Right lobe of liver (tissue), 6 donors: ENCODE data around the gene PRKCB. TPM values are rescaled to one million over a fixed set of nuclear protein-coding genes. Genes with fewer than 3 reads are reported as not detected.
A peak's percentile ranks its signal among the peaks of the same experiment; 100 is the strongest.

Source experiments
- ATAC-seq, 4 donors: fragments of 200-7000 bp; cut with Tn5 transposase; one replicate each; pipeline ENCODE4 v1.9.1; 2020; ENCODE audit warnings: mild to moderate bottlenecking in 4 of 4, moderate library complexity in 4 of 4
- DNase-seq, 3 donors: peaks; one replicate each; pipeline ENCODE4 v3.0.0-alpha.2; 2020
- H3K27ac ChIP-seq, 3 donors: fragments of 200-600 bp; one replicate each; pipeline ENCODE4 v1.8.0; 2022
- H3K27me3 ChIP-seq, 2 donors: fragments of 200-600 bp; one replicate each; pipeline ENCODE4 v1.8.0; 2022
- H3K36me3 ChIP-seq, 4 donors: fragments of 200-600 bp; sonication (generic) in 1 of 4; one replicate each; pipeline versions ENCODE4 v1.5.1 to v1.8.0; 2017 to 2022; ENCODE audit warnings: control low read depth in 1 of 4
- H3K4me1 ChIP-seq, 4 donors: fragments of 200-600 bp; sonication (generic) in 1 of 4; one replicate each; pipeline versions ENCODE4 v1.5.1 to v1.8.0; 2017 to 2022; ENCODE audit warnings: control low read depth in 1 of 4
- H3K4me3 ChIP-seq, 3 donors: fragments of 200-600 bp; one replicate each; pipeline ENCODE4 v1.8.0; 2022
- H3K9me3 ChIP-seq, 4 donors: fragments of 200-600 bp; sonication (generic) in 1 of 4; one replicate each; pipeline versions ENCODE4 v1.5.1 to v1.8.0; 2017 to 2022; ENCODE audit warnings: control low read depth in 1 of 4
- CTCF ChIP-seq, 4 donors: fragments of 200-600 bp in 3 of 4; fragments of 450-650 bp in 1 of 4; IDR thresholded peaks; one replicate each; pipeline versions ENCODE4 v1.5.1 to v1.8.0; 2016 to 2022; ENCODE audit warnings: antibody characterized with exemption in 4 of 4, mild to moderate bottlenecking in 2 of 4
- POLR2A ChIP-seq: fragments of 450-650 bp; IDR thresholded peaks from one replicate; pipeline ENCODE4 v1.6.1; 2017; ENCODE audit warnings: antibody characterized with exemption, mild to moderate bottlenecking
- WGBS: methylation state at CpG from one replicate; pipeline ENCODE4 v1.1.6; 2018; ENCODE audit warnings: low coverage, low lambda C conversion rate; ENCODE audit not compliant: insufficient coverage; ENCODE audit errors: missing lambda C conversion rate; 5-methylcytosine and 5-hydroxymethylcytosine counted together
- intact Hi-C, 2 donors: fragments of 100-400 bp; cut with DNase I; formaldehyde crosslinking; loops; one replicate each; pipeline versions ENCODE4 v1.11.2 to v1.14.1; 2022
- total RNA-seq, 6 experiments: library from RNA; depleted of rRNA in 2 of 6; stranded (reverse); fragments of >200 nt in 2 of 6; fragmentation: NEBNext Ultra II Directional in 3 of 6; extraction: Animal tissue kit (Norgen Biotek cat#: 25700) in 3 of 6; gene quantifications; one replicate each; pipeline versions ENCODE4 v1.1.0 to v1.2.4, GENCODE V29; 2016 to 2023
- donor health status: DM: no; HTN: yes; CAD: no.
- donor health status: DM: no; HTN: no; CAD: no.
- donor health status: DM: no; HTN: no; CAD: no.
- donor health status: DM: no; HTN: yes; CAD: no.
- donor health status: DM: no; HTN: yes; CAD: no.

PRKCB gene
- total RNA-seq, 6 experiments from 2014 or later: 1.7 to 8.1 (median 3.5) TPM

- Histone ChIP-seq H3K36me3 (no peaks in the 10 kb centered on the region), H3K27me3 (no peaks in the 10 kb centered on the region), H3K4me1 (no peaks in the 10 kb centered on the region), H3K27ac (no peak overlapping the region), H3K4me3 (no peak overlapping the region), H3K9me3 (no peaks in the 10 kb centered on the region)
- WGBS: 50% methylated on average over 1 of the region's 1 CpG
- TF ChIP-seq POLR2A (no peak), CTCF (IDR thresholded peaks at IDR 0.05) (no peak)
- no peak for ATAC-seq
- intact Hi-C loops: no loop called here
- no peak for DNase-seq
These were observed 58.2 kb downstream of the PRKCB start for GRCh38 chr16:23893986-23894385.

DNA sequence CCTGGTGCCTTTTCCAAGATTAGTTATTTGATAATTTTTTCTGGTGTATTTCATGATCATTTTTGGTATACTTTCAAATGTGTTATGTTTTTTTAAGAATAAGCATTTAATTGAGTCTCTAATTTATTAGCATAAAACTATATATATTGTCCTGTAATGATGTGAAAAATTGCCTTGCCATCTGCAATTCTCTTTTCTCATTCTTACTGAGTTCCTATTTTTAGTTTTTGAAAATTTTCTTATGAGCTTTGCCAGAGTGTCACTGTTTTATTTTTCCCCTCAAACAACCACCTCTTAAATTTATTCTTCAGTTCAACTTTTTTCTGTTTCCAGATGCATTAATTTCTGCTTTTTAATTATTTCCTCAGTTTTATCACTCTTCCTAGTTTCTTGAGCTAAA, 59.3 kb downstream of the PRKCB start:
- TF ChIP-seq POLR2A: no peak
- no peak for TF ChIP-seq CTCF (IDR thresholded peaks at IDR 0.05)
- no peaks in the 10 kb centered on the region for H3K9me3 ChIP-seq
- H3K27me3 ChIP-seq: no peaks in the 10 kb centered on the region
- no peaks in the 10 kb centered on the region for H3K36me3 ChIP-seq
- H3K27ac ChIP-seq: no peak overlapping the region
- no peak overlapping the region for H3K4me3 ChIP-seq
- ATAC-seq (no peak), DNase-seq (no peak)
- intact Hi-C loops: no loop called here
- no peaks in the 10 kb centered on the region for H3K4me1 ChIP-seq

DNA sequence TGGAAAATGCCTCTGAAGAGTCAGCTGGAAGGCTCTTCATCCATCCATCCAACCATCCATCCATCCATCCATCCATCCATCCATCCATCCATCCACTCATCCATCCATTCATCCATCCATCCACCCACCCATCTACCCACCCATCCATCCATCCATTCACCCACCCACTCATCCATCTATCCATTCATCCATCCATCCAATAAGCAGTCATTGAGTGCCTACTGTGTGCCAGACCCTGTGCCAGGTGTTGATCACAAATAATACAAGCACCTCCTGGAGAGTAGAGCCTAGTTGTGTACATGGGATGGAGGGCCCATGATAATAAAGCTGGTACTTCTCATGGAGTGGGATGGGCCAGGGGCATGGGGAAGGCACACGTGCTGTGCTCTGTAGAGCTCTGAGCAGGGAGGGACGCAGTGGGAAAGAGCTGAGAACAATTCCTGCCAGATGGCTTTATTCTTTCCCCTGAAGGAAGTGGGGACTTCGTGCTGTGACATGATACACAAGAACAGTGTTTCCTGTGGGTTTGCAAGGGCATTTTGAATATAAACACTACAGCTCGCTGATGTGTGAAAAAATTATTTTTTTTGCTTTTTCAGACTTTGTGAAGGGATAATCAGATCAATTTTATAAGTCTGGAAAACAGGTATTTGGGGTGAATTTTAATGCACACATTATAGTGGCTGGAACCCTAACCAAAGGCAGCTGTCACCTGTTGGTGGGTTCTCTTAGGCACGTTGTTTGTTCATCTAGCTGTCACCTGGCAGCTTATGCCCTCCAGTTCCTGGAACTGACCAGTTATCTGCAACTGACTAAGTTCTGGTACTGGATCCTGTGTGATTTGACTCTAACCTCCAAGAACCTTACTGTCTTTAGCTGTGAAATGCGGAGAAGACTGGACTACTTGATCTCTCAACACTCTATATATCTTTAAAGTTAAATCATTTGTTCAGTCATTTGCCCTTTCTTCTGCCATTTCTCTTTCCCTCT, 61.3 kb downstream of the PRKCB start:
- H3K36me3 ChIP-seq: no peaks in the 10 kb centered on the region
- no peak for TF ChIP-seq POLR2A
- no peak for TF ChIP-seq CTCF (IDR thresholded peaks at IDR 0.05)
- H3K9me3 ChIP-seq: no peaks in the 10 kb centered on the region
- intact Hi-C loops: no loop called here
- no peak for DNase-seq
- WGBS: 24% methylated on average over 5 of the region's 6 CpGs
- H3K27ac ChIP-seq: no peak overlapping the region
- H3K27me3 ChIP-seq: no peaks in the 10 kb centered on the region
- ATAC-seq: peak; percentile 17 to 59 (median 36)
- no peak overlapping the region for H3K4me3 ChIP-seq
- H3K4me1 ChIP-seq: no peaks in the 10 kb centered on the region

DNA sequence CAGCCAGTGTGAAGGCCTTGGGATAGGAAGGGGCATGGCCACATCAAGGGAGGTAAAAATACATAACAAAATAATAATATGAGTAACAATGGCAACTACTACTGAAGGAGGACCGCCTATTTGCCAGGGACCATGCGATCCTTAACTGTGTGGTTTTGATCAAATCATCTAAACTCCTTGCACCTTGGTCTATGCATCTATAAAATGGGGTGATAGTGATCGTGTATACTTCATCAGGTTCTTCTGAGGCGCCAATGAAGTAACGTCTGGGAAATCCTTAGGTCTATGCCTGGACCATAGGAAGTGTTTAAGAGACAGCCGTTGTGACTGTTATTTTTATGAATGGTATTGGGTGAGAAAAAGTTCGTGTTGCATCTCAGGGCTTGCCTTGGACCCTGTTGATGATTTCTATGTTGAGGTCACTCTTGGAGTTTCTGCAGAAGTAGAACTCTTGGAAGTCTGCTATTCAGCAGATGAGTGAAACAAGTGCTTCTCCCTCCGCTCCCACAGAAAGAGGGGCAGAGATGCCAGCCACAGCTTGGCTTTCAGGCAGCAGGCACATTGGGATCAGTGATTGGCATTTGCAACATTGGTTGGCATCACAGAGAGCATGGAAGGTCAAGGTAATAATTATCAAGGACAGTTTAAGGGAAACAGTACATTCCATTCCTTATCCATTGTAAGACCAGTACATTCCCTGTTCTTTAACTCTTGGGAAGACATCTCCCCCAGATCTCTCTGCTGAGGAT, 63.1 kb downstream of the PRKCB start:
- ATAC-seq (no peak), DNase-seq (no peak)
- Histone ChIP-seq H3K9me3 (no peaks in the 10 kb centered on the region), H3K27ac (no peak overlapping the region), H3K4me1 (no peaks in the 10 kb centered on the region), H3K36me3 (no peaks in the 10 kb centered on the region), H3K27me3 (no peaks in the 10 kb centered on the region), H3K4me3 (no peak overlapping the region)
- intact Hi-C loops: no loop called here
- no peak for TF ChIP-seq CTCF (IDR thresholded peaks at IDR 0.05)
- no peak for TF ChIP-seq POLR2A
- 56% methylated on average over 7 of the region's 8 CpGs for WGBS
